Measurements from ENCODE around the gene CEP128.

CEP128 gene

GRCh38 chr14:80475074-80475473 is 466.5 kb downstream of the CEP128 start:
- no peak for DNase-seq (ENCODE audit: low spot score)

- no peak for DNase-seq (ENCODE audit: low spot score)
Observed at GRCh38 chr14:80468331-80469122, 473.0 kb downstream of the CEP128 start.

- DNase-seq (ENCODE audit: low spot score), result no peak
Observed at GRCh38 chr14:80465546-80466220, 475.9 kb downstream of the CEP128 start.

GRCh38 chr14:80464531-80465149 is 476.9 kb downstream of the CEP128 start:
- no peak for DNase-seq (ENCODE audit: low spot score)

- no peak for DNase-seq (ENCODE audit: low spot score)
Observed at GRCh38 chr14:80456209-80456608, 485.3 kb downstream of the CEP128 start.

GRCh38 chr14:80455031-80455430 is 486.5 kb downstream of the CEP128 start:
- DNase-seq (ENCODE audit: low spot score), result no peak

GRCh38 chr14:80448267-80448666 is 493.3 kb downstream of the CEP128 start:
- DNase-seq (ENCODE audit: low spot score), result no peak

- no peak for DNase-seq (ENCODE audit: low spot score)
Observed at GRCh38 chr14:80447392-80447791, 494.1 kb downstream of the CEP128 start.
